Mesenteric fat pad (tissue), 1 donor: ENCODE measurements around the gene VWA8. TPM values are rescaled to one million over a fixed set of nuclear protein-coding genes. Genes with fewer than 3 reads are reported as not detected.
"Not testable (repeated sequence)": the region's sequence is repeated elsewhere in the genome, so short reads cannot be mapped to it uniquely, and the experiment has no call there.

Experiments
- DNase-seq: peaks from one replicate; pipeline ENCODE4 v3.0.0-alpha.2; 2020; ENCODE audit warnings: low spot score
- total RNA-seq: library from RNA; stranded (reverse); fragmentation: NEBNext Ultra II Directional; extraction: Animal tissue kit (Norgen Biotek cat#: 25700); gene quantifications from one replicate; pipeline ENCODE4 v1.2.1, GENCODE V29; 2021
- donor health status: DM: yes; HTN: yes; CAD: no.

VWA8 gene
- total RNA-seq, 1 donor from 2014 or later, result 17.9 TPM

DNA sequence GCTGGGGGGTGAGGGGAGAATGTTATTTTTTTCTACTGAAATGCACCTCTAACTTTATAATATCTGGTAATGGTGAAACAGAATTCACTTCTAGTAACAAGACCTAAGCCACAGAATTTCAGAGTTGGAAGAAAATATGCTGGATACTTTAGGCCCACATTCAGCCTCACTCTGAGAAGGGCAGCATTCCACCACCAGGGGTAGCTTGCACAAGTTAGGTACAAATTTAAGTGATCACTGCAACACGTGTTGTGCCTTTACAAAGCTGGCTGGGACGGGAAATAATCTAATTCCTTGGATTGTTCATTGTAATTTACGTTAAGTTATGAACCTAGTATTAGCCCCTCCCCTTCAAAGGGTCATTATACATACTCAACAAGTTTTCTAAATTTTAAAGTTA lies 311.2 kb downstream of the VWA8 start:
- no peak for DNase-seq

DNA sequence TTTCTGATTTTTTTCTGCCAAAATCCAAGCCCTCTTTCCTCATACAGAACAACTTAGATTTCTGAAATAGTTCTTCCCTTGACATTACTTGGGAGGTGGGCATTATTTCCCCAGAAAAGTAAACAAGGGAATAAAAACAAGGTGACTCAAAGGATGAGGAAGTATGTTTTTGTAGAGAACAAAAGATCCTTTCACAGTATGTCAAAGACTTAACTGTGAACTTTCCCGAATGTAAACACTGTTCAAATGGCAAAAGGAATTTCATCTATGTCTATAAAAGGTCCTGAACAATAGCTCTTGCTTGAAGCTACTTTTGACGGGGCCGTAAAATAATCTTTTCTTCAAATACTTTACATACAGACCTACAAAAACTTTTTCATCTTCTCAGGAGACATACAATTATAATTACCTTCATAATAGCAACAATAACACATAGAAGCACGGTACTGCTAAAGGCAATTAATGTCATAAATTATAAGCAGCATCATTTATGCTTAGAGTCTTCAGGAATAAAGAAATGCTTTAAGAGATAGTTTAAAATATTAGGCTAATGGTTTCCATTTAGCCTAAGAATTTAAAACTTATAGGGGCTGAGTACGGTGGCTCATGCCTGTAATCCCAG lies 312.5 kb downstream of the VWA8 start:
- no peak for DNase-seq

DNA sequence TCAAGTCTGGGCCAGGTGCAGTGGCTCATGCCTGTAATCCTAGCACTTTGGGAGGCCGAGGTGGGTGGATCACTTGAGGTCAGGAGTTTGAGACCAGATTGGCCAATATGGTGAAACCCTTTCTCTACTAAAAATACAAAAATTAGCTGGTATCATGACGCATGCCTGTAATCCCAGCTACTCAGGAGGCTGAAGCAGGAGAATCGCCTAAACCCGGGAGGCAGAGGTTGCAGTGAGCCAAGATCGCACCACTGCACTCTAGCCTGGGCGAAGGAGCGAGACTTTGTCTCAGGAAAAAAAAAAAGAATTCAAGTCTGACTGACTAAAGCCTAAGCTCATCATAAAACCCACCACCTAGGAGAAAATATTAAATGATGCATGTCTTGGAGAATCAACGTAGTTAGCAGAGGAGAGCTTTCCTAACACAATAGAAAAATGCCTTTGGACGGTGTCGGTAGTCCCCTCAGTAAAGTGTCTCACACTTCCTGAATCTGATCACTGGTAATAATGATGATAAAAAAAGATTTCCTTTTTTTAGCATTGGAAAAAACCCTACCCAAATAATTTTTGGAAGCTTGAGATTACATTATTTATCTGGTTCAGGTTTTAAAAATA lies 313.1 kb downstream of the VWA8 start:
- not testable (repeated sequence) for DNase-seq

- no peak for DNase-seq
Observed at GRCh38 chr13:41645331-41645730, 315.6 kb downstream of the VWA8 start.

DNA sequence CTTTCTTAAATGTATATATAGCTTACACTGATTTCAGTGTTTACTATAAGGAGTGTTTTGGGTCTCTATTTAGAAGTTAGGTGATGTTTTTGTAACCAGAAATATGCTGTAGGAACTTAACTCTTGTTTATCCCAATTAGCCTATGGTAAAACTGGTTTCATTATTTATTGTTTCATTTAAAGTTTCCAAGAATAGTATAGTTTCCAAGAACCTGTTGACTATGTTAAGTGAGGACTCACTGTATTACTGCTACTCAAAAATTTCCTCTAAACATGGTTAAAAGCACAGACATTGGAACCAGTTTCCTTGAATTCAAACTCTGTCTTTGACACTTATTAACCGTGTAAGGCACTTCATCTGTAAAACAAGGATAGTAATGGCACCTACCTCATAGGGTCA lies 316.2 kb downstream of the VWA8 start:
- DNase-seq, result no peak

DNA sequence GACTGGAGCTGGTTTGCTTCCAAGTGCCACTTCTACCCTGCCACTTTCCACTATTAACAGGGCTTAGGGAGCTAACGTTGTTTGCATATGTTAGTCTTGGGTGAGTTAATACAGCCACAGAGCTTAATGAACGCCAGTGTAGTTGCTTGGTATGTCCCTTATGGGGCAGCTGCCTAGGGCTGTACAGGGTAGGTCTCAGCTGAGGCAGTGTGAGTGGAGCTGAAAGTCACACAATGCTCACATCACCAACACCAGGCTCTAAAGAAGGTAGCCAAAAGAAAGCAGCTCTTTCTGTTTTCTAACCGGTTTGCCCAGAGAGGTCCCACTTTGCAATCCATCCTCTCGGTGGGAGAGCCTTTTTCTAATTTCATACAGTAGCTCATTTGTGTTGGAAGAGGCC lies 317.4 kb downstream of the VWA8 start:
- no peak for DNase-seq

DNA sequence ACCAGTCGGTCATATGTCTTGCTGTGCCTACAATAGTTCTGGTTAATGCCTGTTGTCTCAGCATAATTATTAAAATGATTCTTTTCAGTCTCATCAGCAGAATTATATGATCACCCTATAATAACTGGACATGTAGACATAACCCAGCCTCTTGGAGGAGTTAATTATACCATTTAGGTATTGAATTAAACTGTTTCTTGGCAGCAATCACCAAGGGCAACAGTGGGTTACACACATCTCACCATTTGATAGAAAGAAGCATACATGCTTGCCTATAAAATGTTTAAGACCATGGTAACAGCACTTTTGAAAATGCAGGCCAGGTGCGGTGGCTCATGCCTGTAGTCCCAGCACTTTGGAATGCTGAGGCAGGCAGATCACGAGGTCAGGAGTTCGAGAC lies 318.9 kb downstream of the VWA8 start:
- DNase-seq, result no peak

DNA sequence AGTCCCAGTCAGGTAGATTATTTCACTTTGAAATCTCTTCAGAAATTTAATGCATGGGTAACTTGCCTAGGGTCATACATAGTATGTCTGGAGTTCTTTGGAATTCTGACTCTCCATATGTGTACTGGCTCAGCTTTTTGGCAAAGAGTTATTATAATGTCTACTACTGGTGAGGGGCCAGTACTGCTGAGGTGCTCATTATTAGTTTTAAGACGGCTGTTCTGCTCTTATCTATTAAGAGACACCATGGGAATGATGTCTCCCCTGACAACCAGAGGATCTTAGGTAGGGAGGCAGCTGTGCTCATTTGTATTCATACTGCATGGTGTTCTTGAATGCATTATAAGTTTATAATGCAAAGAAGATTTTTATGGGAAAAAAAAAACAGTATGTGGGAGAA lies 319.5 kb downstream of the VWA8 start:
- no peak for DNase-seq

- DNase-seq, result no peak
Observed at GRCh38 chr13:41639955-41640780, 320.7 kb downstream of the VWA8 start.

DNA sequence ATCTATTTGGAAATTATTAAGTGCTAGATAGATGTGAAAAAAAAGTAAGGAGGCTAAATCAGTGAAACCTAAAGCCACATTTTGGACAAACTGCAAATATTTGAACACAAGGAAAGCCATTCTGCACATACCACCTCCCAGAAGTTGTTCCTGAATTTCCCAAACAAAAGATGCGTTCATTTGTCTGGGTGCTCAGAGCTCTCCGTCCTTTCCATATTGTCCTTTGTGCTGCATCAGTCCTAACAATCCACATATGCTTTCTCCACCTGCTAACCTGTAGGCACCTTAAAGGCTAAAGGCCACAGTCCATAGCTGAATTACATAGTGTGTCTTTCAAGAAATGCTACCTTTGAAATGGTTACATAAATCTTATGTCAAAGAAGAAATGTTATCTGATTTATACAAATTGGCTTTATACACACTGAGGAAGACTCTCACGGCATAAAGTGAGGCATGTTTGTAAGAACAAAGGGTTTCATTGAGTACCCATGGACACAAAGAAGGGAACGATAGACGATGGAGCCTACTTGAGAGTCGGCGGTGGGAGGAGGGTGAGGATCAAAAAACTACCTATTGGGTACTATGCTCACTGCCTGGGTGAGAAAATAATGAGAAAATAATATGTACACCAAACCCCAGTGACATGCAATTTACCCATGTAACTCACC lies 321.5 kb downstream of the VWA8 start:
- DNase-seq, result no peak

DNA sequence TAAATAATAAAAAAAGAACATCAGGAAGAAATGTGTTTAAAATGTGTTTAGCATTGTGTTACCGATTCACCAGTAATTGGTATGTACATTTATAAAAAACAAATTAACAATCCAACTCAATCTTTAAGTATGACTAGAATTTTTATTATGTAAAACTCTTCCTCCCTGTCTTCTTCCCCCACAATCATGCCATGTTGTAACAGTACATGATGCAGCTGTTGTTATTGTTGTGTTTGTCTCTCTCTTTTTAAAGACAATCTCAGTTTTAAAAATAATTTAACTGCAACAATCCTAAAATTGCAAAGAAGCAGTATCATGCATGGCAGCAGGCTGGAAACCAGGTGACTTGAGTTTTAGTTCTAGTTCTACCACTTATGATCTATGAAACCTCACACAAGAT lies 323.3 kb downstream of the VWA8 start:
- no peak for DNase-seq

- DNase-seq, result not testable (repeated sequence)
Observed at GRCh38 chr13:41637032-41637431, 323.9 kb downstream of the VWA8 start.

- DNase-seq, result not testable (repeated sequence)
Observed at GRCh38 chr13:41636590-41636989, 324.3 kb downstream of the VWA8 start.

DNA sequence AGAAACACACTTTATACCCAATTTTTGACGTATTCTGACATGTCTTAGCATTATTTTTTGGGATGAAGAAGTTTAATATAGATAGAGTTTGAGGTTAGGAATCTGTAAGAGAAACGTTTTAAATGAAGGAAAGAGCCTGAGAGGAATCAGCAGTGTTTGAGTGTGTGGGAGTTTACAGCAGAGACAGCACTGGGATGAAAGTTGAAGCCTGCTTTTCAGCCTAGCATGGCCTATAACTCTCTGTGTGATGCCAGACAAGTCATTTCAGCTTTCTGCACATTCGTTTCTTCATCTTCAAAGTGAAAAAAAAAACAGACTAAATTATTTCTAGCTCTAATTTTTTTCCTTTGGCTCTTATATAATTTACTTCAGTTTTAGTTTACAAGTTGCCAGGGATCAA lies 326.5 kb downstream of the VWA8 start:
- DNase-seq, result no peak

DNA sequence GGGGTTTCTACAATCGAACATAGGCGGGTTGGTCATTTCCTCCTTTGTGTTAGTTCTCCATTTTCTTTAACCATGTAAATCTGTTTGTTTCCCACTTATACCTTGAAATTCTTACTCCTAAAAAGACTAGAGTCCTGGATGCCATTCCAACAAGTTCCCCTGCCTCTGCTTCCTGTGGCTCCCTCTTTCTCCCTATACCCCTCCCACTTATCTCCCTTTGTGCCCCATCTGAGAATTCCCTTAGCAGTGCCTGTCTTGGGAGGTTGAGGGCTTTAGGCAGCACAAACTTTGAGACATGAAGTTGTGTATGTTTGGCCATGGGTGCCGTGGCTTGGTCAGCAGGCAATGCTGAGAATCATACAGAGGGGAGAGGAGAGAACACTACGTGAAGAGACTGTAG lies 327.1 kb downstream of the VWA8 start:
- no peak for DNase-seq

- DNase-seq, result no peak
Observed at GRCh38 chr13:41631296-41631965, 329.5 kb downstream of the VWA8 start.

DNA sequence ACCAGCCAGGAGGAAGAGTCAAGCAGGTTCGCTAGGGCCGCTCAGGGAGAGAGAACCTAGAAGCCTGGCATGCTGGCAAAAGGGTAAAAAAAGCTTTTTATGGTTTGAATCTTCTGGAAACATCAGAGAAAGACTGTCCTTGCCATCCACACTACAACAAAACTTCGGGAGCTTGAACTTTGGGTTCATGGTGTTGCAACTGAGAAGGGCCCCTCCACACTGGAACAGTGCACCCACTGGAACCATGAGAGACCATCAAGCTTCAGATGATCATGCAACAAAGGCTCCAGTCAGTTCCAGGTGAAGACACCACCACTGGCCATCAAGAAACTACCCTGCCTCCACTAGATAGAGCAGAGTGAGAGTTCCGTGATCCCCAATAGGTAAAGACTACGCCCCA lies 333.5 kb downstream of the VWA8 start:
- DNase-seq, result no peak

DNA sequence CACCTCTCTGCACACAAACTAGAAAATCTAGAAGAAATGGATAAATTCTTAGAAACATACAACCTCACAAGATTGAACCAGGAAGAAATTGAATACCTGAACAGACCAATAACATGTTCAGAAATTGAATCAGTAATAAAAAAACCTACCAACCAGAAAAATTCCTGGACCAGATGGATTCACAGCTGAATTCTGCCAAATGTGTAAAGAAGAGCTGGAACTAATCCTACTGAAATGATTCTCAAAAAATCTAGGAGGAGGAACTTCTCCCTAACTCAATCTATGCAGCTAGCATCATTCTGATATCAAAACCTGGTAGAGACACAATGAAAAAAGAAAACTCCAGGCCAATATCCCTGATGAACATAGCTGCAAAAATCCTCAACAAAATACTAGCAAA lies 336.9 kb downstream of the VWA8 start:
- no peak for DNase-seq

- DNase-seq, result no peak
Observed at GRCh38 chr13:41622432-41623429, 338.2 kb downstream of the VWA8 start.
